DMS79 treated with DMSO at 0.1 percent for 48 hours (cell line): ENCODE data around the gene OVCH1.
"Not testable (repeated sequence)": the region's sequence is repeated elsewhere in the genome, so short reads cannot be mapped to it uniquely, and the experiment has no call there.

Experiments
- DNase-seq: peaks from one replicate; lab custom pipeline; 2025; lab: John Stamatoyannopoulos, UW

Gene OVCH1

GRCh38 chr12:29402437-29402836 lies 95.0 kb downstream of the OVCH1 start:
- DNase-seq, result no peak

- DNase-seq, result no peak
Observed at GRCh38 chr12:29398495-29398894, 99.0 kb downstream of the OVCH1 start.

GRCh38 chr12:29396774-29397173 lies 100.7 kb downstream of the OVCH1 start:
- no peak for DNase-seq

- no peak for DNase-seq
Observed at GRCh38 chr12:29395356-29395755, 102.1 kb downstream of the OVCH1 start.

GRCh38 chr12:29390419-29390818 lies 107.1 kb downstream of the OVCH1 start:
- DNase-seq, result not testable (repeated sequence)

GRCh38 chr12:29389295-29389919 lies 108.1 kb downstream of the OVCH1 start:
- no peak for DNase-seq

GRCh38 chr12:29386084-29386680 lies 111.3 kb downstream of the OVCH1 start:
- not testable (repeated sequence) for DNase-seq

- DNase-seq, result not testable (repeated sequence)
Observed at GRCh38 chr12:29385194-29385593, 112.3 kb downstream of the OVCH1 start.

- no peak for DNase-seq
Observed at GRCh38 chr12:29382251-29382650, 115.2 kb downstream of the OVCH1 start.

GRCh38 chr12:29380536-29381523 lies 116.7 kb downstream of the OVCH1 start, which contains the start of gene ERGIC2:
TSS of gene ERGIC2 (minus strand) at chr12:29381172. CDS start at chr12:29371633, 9,539 bp downstream.
- DNase-seq, result peak; percentile 100
